ENCODE results near the gene ZNF646. TPM values are rescaled to one million over a fixed set of nuclear protein-coding genes. Genes with fewer than 3 reads are reported as not detected.
A peak's percentile ranks its signal among the peaks of the same experiment; 100 is the strongest.

The ZNF646 gene
- total and polyA plus RNA-seq, 2 of the 13 experiments (the other 11 are each of a cell fraction or from before 2014, with no cell fraction given) = 3.4 to 10.9 TPM

DNA sequence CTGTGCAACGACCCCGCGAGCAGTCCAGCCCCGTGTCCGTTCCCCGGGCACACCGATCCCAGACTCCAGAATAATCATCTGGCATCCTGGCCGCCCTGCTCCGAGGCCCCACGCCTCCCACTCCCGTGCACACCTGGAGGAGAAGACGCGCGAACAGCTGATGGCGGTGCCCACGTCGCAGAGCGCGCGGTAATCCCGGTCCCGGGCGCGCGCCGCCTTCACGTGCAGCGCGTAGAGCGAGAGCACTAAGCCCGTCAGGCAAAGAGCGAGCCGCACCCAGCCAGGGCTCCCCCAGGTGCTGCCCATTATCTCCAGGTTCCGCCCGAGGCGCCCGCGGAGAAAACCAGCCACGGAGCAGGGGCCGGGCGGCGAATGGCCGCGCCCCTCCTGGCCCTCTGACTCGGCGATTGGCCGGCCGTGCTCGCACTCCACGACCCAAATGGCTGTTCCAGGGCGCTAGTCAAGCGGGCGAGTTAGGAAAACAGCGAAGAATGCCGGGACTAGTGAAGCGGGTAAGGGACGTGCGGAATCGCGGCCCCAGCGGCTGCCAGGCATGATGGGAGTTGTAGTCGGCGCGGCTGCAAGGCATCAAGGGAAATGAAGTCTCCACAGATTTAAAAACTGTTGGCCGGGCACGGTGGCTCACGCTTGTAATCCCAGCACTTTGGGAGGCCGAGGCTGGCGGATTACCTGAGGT, 20.4 kb downstream of the ZNF646 start, which contains the start of gene VKORC1 (continued):
- TF ChIP-seq HNF1A (IDR thresholded peaks at IDR 0.05; ENCODE audit: low read depth) (no peak), HNF1A (CRISPR knock-in tag; IDR thresholded peaks at IDR 0.05; ENCODE audit: borderline replicate concordance) (peak; percentile 20; the same call in 1 of the 2 replicates), SAFB2 (CRISPR knock-in tag; IDR thresholded peaks at IDR 0.05; ENCODE audit: borderline replicate concordance, low read depth) (peak; percentile 29; the same call in 1 of the 2 replicates), ARNT (IDR thresholded peaks at IDR 0.05) (no peak), GATAD2A (CRISPR knock-in tag; IDR thresholded peaks at IDR 0.05) (peak; percentile 82), ZNF775 (CRISPR knock-in tag; IDR thresholded peaks at IDR 0.05; ENCODE audit: borderline replicate concordance) (0 out of 2 replicates have a peak, but pooled peaks have one; percentile 28), ELF1 (CRISPR knock-in tag; IDR thresholded peaks at IDR 0.05) (peak; percentile 86), KMT2B (CRISPR knock-in tag; IDR thresholded peaks at IDR 0.05) (no peak; the same call in 1 of the 2 replicates), SNRNP70 (IDR thresholded peaks at IDR 0.05; ENCODE audit: low read depth, low read length) (no peak), ZSCAN9 (CRISPR knock-in tag; IDR thresholded peaks at IDR 0.05; ENCODE audit: borderline replicate concordance) (peak; percentile 89; the same call in 1 of the 2 replicates), SIX4 (CRISPR knock-in tag; IDR thresholded peaks at IDR 0.05) (peak; percentile 22; the same call in 1 of the 2 replicates), NFYB (CRISPR knock-in tag; IDR thresholded peaks at IDR 0.05) (peak; percentile 86), ZKSCAN8 (CRISPR knock-in tag; IDR thresholded peaks at IDR 0.05; ENCODE audit: borderline replicate concordance) (peak; percentile 57; the same call in 1 of the 2 replicates), NFATC3 (CRISPR knock-in tag; IDR thresholded peaks at IDR 0.05) (no peak), U2AF1 (optimal IDR thresholded peaks at IDR 0.05; ENCODE audit: low read depth, low read length) (no peak), TAF15 (IDR thresholded peaks at IDR 0.05; ENCODE audit: low read depth, low read length, poor library complexity, severe bottlenecking) (peak; percentile 94), ZNF296 (CRISPR knock-in tag; conservative IDR thresholded peaks at IDR 0.05) (peak; percentile 52; the same call in 1 of the 2 replicates)
- TF ChIP-seq, protein P1, sequence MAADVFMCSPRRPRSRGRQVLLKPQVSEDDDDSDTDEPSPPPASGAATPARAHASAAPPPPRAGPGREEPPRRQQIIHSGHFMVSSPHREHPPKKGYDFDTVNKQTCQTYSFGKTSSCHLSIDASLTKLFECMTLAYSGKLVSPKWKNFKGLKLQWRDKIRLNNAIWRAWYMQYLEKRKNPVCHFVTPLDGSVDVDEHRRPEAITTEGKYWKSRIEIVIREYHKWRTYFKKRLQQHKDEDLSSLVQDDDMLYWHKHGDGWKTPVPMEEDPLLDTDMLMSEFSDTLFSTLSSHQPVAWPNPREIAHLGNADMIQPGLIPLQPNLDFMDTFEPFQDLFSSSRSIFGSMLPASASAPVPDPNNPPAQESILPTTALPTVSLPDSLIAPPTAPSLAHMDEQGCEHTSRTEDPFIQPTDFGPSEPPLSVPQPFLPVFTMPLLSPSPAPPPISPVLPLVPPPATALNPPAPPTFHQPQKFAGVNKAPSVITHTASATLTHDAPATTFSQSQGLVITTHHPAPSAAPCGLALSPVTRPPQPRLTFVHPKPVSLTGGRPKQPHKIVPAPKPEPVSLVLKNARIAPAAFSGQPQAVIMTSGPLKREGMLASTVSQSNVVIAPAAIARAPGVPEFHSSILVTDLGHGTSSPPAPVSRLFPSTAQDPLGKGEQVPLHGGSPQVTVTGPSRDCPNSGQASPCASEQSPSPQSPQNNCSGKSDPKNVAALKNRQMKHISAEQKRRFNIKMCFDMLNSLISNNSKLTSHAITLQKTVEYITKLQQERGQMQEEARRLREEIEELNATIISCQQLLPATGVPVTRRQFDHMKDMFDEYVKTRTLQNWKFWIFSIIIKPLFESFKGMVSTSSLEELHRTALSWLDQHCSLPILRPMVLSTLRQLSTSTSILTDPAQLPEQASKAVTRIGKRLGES (CRISPR knock-in tag; IDR thresholded peaks at IDR 0.05; ENCODE audit: borderline replicate concordance) = 0 out of 2 replicates have a peak, but pooled peaks have one; percentile 71
- TF ChIP-seq, protein P2, sequence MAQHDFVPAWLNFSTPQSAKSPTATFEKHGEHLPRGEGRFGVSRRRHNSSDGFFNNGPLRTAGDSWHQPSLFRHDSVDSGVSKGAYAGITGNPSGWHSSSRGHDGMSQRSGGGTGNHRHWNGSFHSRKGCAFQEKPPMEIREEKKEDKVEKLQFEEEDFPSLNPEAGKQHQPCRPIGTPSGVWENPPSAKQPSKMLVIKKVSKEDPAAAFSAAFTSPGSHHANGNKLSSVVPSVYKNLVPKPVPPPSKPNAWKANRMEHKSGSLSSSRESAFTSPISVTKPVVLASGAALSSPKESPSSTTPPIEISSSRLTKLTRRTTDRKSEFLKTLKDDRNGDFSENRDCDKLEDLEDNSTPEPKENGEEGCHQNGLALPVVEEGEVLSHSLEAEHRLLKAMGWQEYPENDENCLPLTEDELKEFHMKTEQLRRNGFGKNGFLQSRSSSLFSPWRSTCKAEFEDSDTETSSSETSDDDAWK (CRISPR knock-in tag; IDR thresholded peaks at IDR 0.05) = no peak
- TF ChIP-seq, protein P3, sequence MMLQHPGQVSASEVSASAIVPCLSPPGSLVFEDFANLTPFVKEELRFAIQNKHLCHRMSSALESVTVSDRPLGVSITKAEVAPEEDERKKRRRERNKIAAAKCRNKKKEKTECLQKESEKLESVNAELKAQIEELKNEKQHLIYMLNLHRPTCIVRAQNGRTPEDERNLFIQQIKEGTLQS (CRISPR knock-in tag; IDR thresholded peaks at IDR 0.05) = peak; percentile 40; the same call in 1 of the 2 replicates
- TF ChIP-seq, protein P4, sequence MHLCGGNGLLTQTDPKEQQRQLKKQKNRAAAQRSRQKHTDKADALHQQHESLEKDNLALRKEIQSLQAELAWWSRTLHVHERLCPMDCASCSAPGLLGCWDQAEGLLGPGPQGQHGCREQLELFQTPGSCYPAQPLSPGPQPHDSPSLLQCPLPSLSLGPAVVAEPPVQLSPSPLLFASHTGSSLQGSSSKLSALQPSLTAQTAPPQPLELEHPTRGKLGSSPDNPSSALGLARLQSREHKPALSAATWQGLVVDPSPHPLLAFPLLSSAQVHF (CRISPR knock-in tag; IDR thresholded peaks at IDR 0.05) = peak; percentile 32; the same call in 1 of the 2 replicates
